H1 (cell line): ENCODE data around the gene VAMP3. TPM values are rescaled to one million over a fixed set of nuclear protein-coding genes. Genes with fewer than 3 reads are reported as not detected.

Experiments
- CTCF ChIA-PET: fragments of 300-600 bp; sonication (Branson Sonifier 250); formaldehyde crosslinking; loops from one replicate; lab custom pipeline; 2021; ENCODE audit not compliant: partially characterized antibody; lab: Charles Lee
- POLR2A ChIA-PET: fragments of 300-600 bp; sonication (Branson Sonifier 250); formaldehyde crosslinking; loops from one replicate; lab custom pipeline; 2021; ENCODE audit warnings: inconsistent platforms; ENCODE audit not compliant: partially characterized antibody; lab: Charles Lee
- DNase-seq, 2 experiments: peaks; one replicate each; pipeline versions ENCODE4 v3.0.0 to v3.0.0-alpha.2; 2010 to 2022; ENCODE audit warnings: low spot score in 2 of 2, low read depth in 1 of 2, mixed read lengths in 1 of 2
- FAIRE-seq: peaks from 2 replicates; lab custom pipeline; 2011; peaks lifted over from hg19 to GRCh38; lab: Jason Lieb, UNC
- H2AFZ ChIP-seq: 2 replicates; pipeline ENCODE4 v1.8.1; 2012; ENCODE audit warnings: low read length, inconsistent platforms
- H2AK5ac ChIP-seq: 2 replicates; pipeline ENCODE4 v1.6.1; 2013; ENCODE audit warnings: low read depth, low read length
- H2BK120ac ChIP-seq: replicated peaks from 2 replicates; pipeline ENCODE3; 2013; ENCODE audit warnings: low read depth, low read length, inconsistent platforms
- H2BK12ac ChIP-seq: 2 replicates; pipeline ENCODE4 v1.6.1; 2013; ENCODE audit warnings: low read depth, low read length
- H2BK15ac ChIP-seq: 2 replicates; pipeline ENCODE4 v1.6.1; 2013; ENCODE audit warnings: low read length
- H2BK20ac ChIP-seq: 2 replicates; pipeline ENCODE4 v1.6.1; 2013; ENCODE audit warnings: low read length
- H2BK5ac ChIP-seq: 2 replicates; pipeline ENCODE4 v1.6.1; 2013; ENCODE audit warnings: low read depth, low read length
- H3K14ac ChIP-seq: 2 replicates; pipeline ENCODE4 v1.6.1; 2013; ENCODE audit warnings: inconsistent platforms; ENCODE audit not compliant: insufficient read length
- H3K18ac ChIP-seq: 2 replicates; pipeline ENCODE4 v1.6.1; 2013; ENCODE audit warnings: low read length; ENCODE audit errors: extremely low read depth
- H3K23ac ChIP-seq: 2 replicates; pipeline ENCODE4 v1.6.1; 2013; ENCODE audit warnings: inconsistent platforms; ENCODE audit not compliant: insufficient read length
- H3K23me2 ChIP-seq: 2 replicates; pipeline ENCODE4 v1.6.1; 2013; ENCODE audit warnings: low read depth, low read length
- H3K27ac ChIP-seq: 2 replicates; pipeline ENCODE4 v1.6.1; 2011; ENCODE audit warnings: low read depth, low read length, inconsistent platforms
- H3K27me3 ChIP-seq, 4 experiments: replicated peaks in 1 of 4; 1 replicate in 1 of 4; 2 replicates in 3 of 4; pipeline versions ENCODE4 v1.6.1 to v1.8.1; 2011 to 2013; ENCODE audit warnings: low read length in 3 of 4, mild to moderate bottlenecking in 3 of 4, inconsistent platforms in 2 of 4, mixed read lengths in 2 of 4, moderate library complexity in 1 of 4; ENCODE audit not compliant: control insufficient read depth in 3 of 4, insufficient read depth in 3 of 4; ENCODE audit errors: extremely low read depth in 1 of 4
- H3K36me3 ChIP-seq, 4 experiments: 2 replicates each; pipeline versions ENCODE4 v1.6.1 to v1.8.1; 2011 to 2013; ENCODE audit warnings: mild to moderate bottlenecking in 4 of 4, low read length in 3 of 4, moderate library complexity in 2 of 4, control low read depth in 1 of 4, inconsistent platforms in 1 of 4; ENCODE audit not compliant: insufficient read depth in 4 of 4, control insufficient read depth in 2 of 4
- H3K4ac ChIP-seq: replicated peaks from 2 replicates; pipeline ENCODE3; 2013; ENCODE audit warnings: low read length, low read depth, mixed read lengths, inconsistent platforms; ENCODE audit not compliant: insufficient read length
- H3K4me1 ChIP-seq, 4 experiments: replicated peaks in 1 of 4; 1 replicate in 1 of 4; 2 replicates in 3 of 4; pipeline versions ENCODE4 v1.6.1 to v1.8.1; 2011 to 2013; ENCODE audit warnings: low read length in 3 of 4, inconsistent platforms in 2 of 4, mixed read lengths in 1 of 4; ENCODE audit not compliant: insufficient read depth in 4 of 4, control insufficient read depth in 3 of 4
- H3K4me2 ChIP-seq, 2 experiments: 2 replicates each; pipeline versions ENCODE4 v1.6.1 to v1.8.1; 2011 to 2013; ENCODE audit warnings: low read depth in 2 of 2, low read length in 2 of 2, control low read depth in 1 of 2, inconsistent platforms in 1 of 2, mild to moderate bottlenecking in 1 of 2; ENCODE audit not compliant: insufficient read depth in 1 of 2
- H3K4me3 ChIP-seq, 4 experiments: fragments of 200-600, 300-600 bp in 1 of 4; sonication (generic), shearing (Covaris generic), sonication (Bioruptor Twin) in 1 of 4; 2 replicates each; pipeline versions ENCODE4 v1.5.1 to v1.8.1; 2011 to 2016; ENCODE audit warnings: low read length in 4 of 4, low read depth in 3 of 4, control low read depth in 2 of 4, inconsistent platforms in 2 of 4, mild to moderate bottlenecking in 2 of 4, mixed read lengths in 1 of 4, moderate library complexity in 1 of 4; ENCODE audit not compliant: insufficient read depth in 2 of 4; ENCODE audit errors: extremely low read depth in 1 of 4
- H3K56ac ChIP-seq: replicated peaks from 2 replicates; pipeline ENCODE3; 2013; ENCODE audit warnings: low read depth, mild to moderate bottlenecking, mixed read lengths, low read length, inconsistent platforms; ENCODE audit not compliant: insufficient read length
- H3K79me1 ChIP-seq: 2 replicates; pipeline ENCODE4 v1.6.1; 2013; ENCODE audit warnings: low read depth, low read length, control low read depth
- H3K79me2 ChIP-seq, 2 experiments: 2 replicates each; pipeline versions ENCODE4 v1.6.1 to v1.8.1; 2012 to 2013; ENCODE audit warnings: low read length in 2 of 2, mild to moderate bottlenecking in 2 of 2, inconsistent platforms in 1 of 2; ENCODE audit not compliant: insufficient read depth in 2 of 2, control insufficient read depth in 1 of 2
- H3K9ac ChIP-seq, 4 experiments: replicated peaks in 1 of 4; 1 replicate in 1 of 4; 2 replicates in 3 of 4; pipeline versions ENCODE4 v1.6.1 to v1.8.1; 2011 to 2013; ENCODE audit warnings: low read depth in 3 of 4, low read length in 3 of 4, control low read depth in 2 of 4, mild to moderate bottlenecking in 2 of 4, moderate library complexity in 2 of 4, inconsistent platforms in 1 of 4; ENCODE audit errors: extremely low read depth in 1 of 4
- H3K9me3 ChIP-seq, 2 experiments: 2 replicates each; pipeline versions ENCODE4 v1.6.1 to v1.8.1; 2012 to 2013; ENCODE audit warnings: mild to moderate bottlenecking in 2 of 2, moderate library complexity in 2 of 2, control low read depth in 1 of 2, inconsistent platforms in 1 of 2, low read depth in 1 of 2, low read length in 1 of 2, mixed read lengths in 1 of 2; ENCODE audit not compliant: insufficient read depth in 2 of 2
- H4K20me1 ChIP-seq, 2 experiments: replicated peaks in 1 of 2; 2 replicates each; pipeline versions ENCODE3 to v1.8.1; 2011 to 2013; ENCODE audit warnings: inconsistent platforms in 2 of 2, low read length in 2 of 2, mild to moderate bottlenecking in 1 of 2; ENCODE audit not compliant: insufficient read depth in 2 of 2, control insufficient read depth in 1 of 2
- H4K5ac ChIP-seq: 2 replicates; pipeline ENCODE4 v1.6.1; 2013; ENCODE audit warnings: low read length, low read depth, mixed read lengths, inconsistent platforms; ENCODE audit not compliant: insufficient read length
- H4K8ac ChIP-seq: 2 replicates; pipeline ENCODE4 v1.8.0; 2013; ENCODE audit warnings: mild to moderate bottlenecking, moderate library complexity, low read length, inconsistent platforms; ENCODE audit not compliant: insufficient read depth; ENCODE audit errors: extremely low read depth
- H4K91ac ChIP-seq: replicated peaks from 2 replicates; pipeline ENCODE3; 2013; ENCODE audit warnings: low read length, mixed read lengths, inconsistent platforms; ENCODE audit not compliant: insufficient read length
- CEBPB ChIP-seq: IDR thresholded peaks from 2 replicates; pipeline ENCODE4 v1.6.1; 2012; ENCODE audit warnings: low read depth, low read length
- EZH2 ChIP-seq: fragments of 200-600 bp; sonication (generic); IDR thresholded peaks from 2 replicates; pipeline ENCODE4 v1.7.1; 2012; ENCODE audit warnings: low read depth, mild to moderate bottlenecking, moderate library complexity, low read length, inconsistent platforms; ENCODE audit not compliant: severe bottlenecking
- MAFK ChIP-seq: IDR thresholded peaks from 2 replicates; pipeline ENCODE4 v1.6.1; 2012; ENCODE audit warnings: low read depth, mild to moderate bottlenecking, improper control_type of control experiment, low read length
- SP2 ChIP-seq: IDR thresholded peaks from 2 replicates; pipeline ENCODE4 v1.6.1; 2012; ENCODE audit warnings: mild to moderate bottlenecking, low read length, inconsistent platforms
- WGBS, 2 experiments: shearing (Covaris generic) in 1 of 2; methylation state at CpG; one replicate each; pipeline versions ENCODE4 v1.1.6 to v1.1.7; 2013 to 2015; ENCODE audit warnings: low lambda C conversion rate in 2 of 2, mixed read lengths in 2 of 2, inconsistent platforms in 1 of 2, low coverage in 1 of 2, missing lambda C conversion rate in 1 of 2; ENCODE audit not compliant: insufficient replicate concordance in 2 of 2, insufficient coverage in 1 of 2, insufficient read length in 1 of 2; ENCODE audit errors: extremely low coverage in 1 of 2, missing lambda C conversion rate in 1 of 2; 5-methylcytosine and 5-hydroxymethylcytosine counted together
- polyA plus RNA-seq, 7 experiments: library from polyadenylated mRNA; depleted of rRNA in 3 of 7; stranded (reverse) in 5 of 7; unstranded in 2 of 7; fragments of >200 nt in 5 of 7; fragments of 200-250 nt in 2 of 7; gene quantifications; 1 replicate in 5 of 7; 2 replicates in 1 of 7; 4 replicates in 1 of 7; pipeline versions ENCODE4 v1.2.1 to v1.2.3, GENCODE V29; 2011 to 2013; ENCODE audit warnings: missing spikeins in 2 of 7, mixed read lengths in 2 of 7
- total RNA-seq: library from RNA; stranded (reverse); fragmentation: NEBNext Ultra II Directional; extraction: Animal tissue kit (Norgen Biotek cat#: 25700); gene quantifications from 2 replicates; pipeline ENCODE4 v1.2.1, GENCODE V29; 2021

The VAMP3 gene
- total and polyA plus RNA-seq, 2 of the 8 experiments (the other 6 are each of a cell fraction or from before 2014, with no cell fraction given): 27.9 to 36.7 TPM

GRCh38 chr1:7726623-7727022 lies 44.5 kb upstream of the VAMP3 start:
- TF ChIP-seq SP2 (no peak), CEBPB (no peak), MAFK (no peak), EZH2 (no peak)
- H2BK120ac ChIP-seq: no peak overlapping the region
- H3K4me1 ChIP-seq: peaks cover 0 to 6% (median 3%) of the 10 kb centered on the region in 4 experiments; a peak in 2 of 7 replicates
- no peaks in the 10 kb centered on the region for H3K27me3 ChIP-seq
- no peaks in the 10 kb centered on the region for H3K23me2 ChIP-seq
- no peak overlapping the region for H3K56ac ChIP-seq
- H2BK5ac ChIP-seq: no peak overlapping the region
- H4K5ac ChIP-seq: no peak overlapping the region
- H4K91ac ChIP-seq: no peak overlapping the region
- H3K4me3 ChIP-seq: no peak overlapping the region
- no peak overlapping the region for H2BK20ac ChIP-seq
- no peak overlapping the region for H2AK5ac ChIP-seq
- no peak overlapping the region for H2AFZ ChIP-seq
- no peak overlapping the region for H3K14ac ChIP-seq
- H3K79me1 ChIP-seq: no peaks in the 10 kb centered on the region
- H2BK15ac ChIP-seq: no peak overlapping the region
- ChIA-PET CTCF (interaction anchor here (0.9 to 2.5 kb wide), 4 partner anchors 9 to 249 kb away, joined by 3 to 8 read pairs (median 5); no protein-coding TSS in a partner anchor), POLR2A (interaction anchor here (1.5 kb wide), 1 partner anchor 10 kb away, joined by 4 read pairs; no protein-coding TSS in a partner anchor)
- H3K27ac ChIP-seq: no peak overlapping the region
- no peak overlapping the region for H2BK12ac ChIP-seq
- DNase-seq (no peak), FAIRE-seq (no peak)
- no peak overlapping the region for H4K8ac ChIP-seq
- H3K23ac ChIP-seq: no peak overlapping the region
- no peaks in the 10 kb centered on the region for H3K36me3 ChIP-seq
- H3K4me2 ChIP-seq: no peak overlapping the region
- H3K4ac ChIP-seq: no peak overlapping the region
- H3K79me2 ChIP-seq: no peaks in the 10 kb centered on the region
- no peak overlapping the region for H3K18ac ChIP-seq
- WGBS, 2 experiments: 84% methylated on average over 7 of the region's 7 CpGs; no CpG with 5 or more reads in 1 of the 2 experiments
- H3K9ac ChIP-seq: no peak overlapping the region
- H3K9me3 ChIP-seq: no peaks in the 10 kb centered on the region
- H4K20me1 ChIP-seq: no peaks in the 10 kb centered on the region
